Astrocyte of the cerebellum (primary cell): ENCODE measurements around the gene LMO7.

Source experiments
- DNase-seq: peaks from one replicate; pipeline ENCODE4 v3.0.0-alpha.2; 2011; ENCODE audit warnings: low read depth
- H3K4me3 ChIP-seq: 2 replicates; pipeline ENCODE4 v1.5.1; 2011; ENCODE audit warnings: mild to moderate bottlenecking, low read depth, low read length, moderate library complexity
- in situ Hi-C: cut with HindIII; loops from 2 replicates; pipeline ENCODE4 v1.10.0; 2017; ENCODE audit warnings: low sequenced_read_pairs
- TF ChIP-seq, protein P1 (sequence below): IDR thresholded peaks from 2 replicates; pipeline ENCODE4 v1.5.1; 2012; ENCODE audit warnings: low read length, low read depth, moderate library complexity, mild to moderate bottlenecking; ENCODE audit errors: missing control alignments

LMO7 gene

DNA sequence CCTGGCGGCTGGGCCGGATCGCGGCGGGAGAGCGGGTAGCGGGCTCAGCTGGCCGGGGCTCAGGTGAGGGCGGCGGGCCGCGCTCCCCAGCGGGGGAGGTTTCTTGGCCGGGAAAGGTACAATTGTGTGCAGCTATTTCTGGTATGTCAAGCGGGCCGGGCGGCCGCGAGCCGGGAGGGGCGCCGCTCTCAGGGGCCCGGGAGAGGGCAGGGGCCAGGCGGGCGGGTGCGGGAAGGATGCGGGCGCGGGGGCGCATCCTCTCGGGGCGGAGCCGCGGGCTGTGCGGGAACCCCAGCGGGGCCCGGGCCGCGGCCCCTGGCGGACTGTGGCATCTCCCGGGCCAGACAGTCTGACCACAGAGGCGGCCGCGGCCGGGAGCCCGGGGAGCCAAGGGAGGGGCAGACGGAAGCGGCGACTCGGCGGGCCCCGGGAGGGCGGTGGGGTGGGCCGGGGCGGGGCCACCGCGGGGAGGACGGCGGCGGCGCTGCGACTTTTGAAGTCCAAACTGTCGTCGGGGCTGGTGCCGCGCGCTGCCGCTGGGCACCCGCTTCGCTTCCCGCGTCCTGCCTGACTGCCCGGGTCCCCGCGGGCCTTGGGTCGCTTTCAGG lies at the start of gene LMO7:
Gene LMO7 (plus strand): TSS at position 503 of the 608 bp plus-strand sequence. CDS start 328 bp downstream, outside the sequence.
- peak within 1 kb of the TSS; percentile 91 for H3K4me3 ChIP-seq
- in situ Hi-C loops = no loop called here
- TF ChIP-seq, protein P1, sequence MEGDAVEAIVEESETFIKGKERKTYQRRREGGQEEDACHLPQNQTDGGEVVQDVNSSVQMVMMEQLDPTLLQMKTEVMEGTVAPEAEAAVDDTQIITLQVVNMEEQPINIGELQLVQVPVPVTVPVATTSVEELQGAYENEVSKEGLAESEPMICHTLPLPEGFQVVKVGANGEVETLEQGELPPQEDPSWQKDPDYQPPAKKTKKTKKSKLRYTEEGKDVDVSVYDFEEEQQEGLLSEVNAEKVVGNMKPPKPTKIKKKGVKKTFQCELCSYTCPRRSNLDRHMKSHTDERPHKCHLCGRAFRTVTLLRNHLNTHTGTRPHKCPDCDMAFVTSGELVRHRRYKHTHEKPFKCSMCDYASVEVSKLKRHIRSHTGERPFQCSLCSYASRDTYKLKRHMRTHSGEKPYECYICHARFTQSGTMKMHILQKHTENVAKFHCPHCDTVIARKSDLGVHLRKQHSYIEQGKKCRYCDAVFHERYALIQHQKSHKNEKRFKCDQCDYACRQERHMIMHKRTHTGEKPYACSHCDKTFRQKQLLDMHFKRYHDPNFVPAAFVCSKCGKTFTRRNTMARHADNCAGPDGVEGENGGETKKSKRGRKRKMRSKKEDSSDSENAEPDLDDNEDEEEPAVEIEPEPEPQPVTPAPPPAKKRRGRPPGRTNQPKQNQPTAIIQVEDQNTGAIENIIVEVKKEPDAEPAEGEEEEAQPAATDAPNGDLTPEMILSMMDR = no peak
- DNase-seq = no peak

GRCh38 chr13:75587679-75588078 lies 48.5 kb upstream of the LMO7 start:
- TF ChIP-seq, protein P1 = no peak
- in situ Hi-C loops = no loop called here
- DNase-seq = no peak
- H3K4me3 ChIP-seq = no peak overlapping the region

GRCh38 chr13:75596657-75597182 lies 39.4 kb upstream of the LMO7 start:
- TF ChIP-seq, protein P1 = no peak
- in situ Hi-C loops = no loop called here
- DNase-seq = no peak
- no peak overlapping the region for H3K4me3 ChIP-seq

- in situ Hi-C loops = no loop called here
- TF ChIP-seq, protein P1 = no peak
- no peak overlapping the region for H3K4me3 ChIP-seq
- DNase-seq = no peak
These were observed 35.8 kb upstream of the LMO7 start for GRCh38 chr13:75600371-75600770.

DNA sequence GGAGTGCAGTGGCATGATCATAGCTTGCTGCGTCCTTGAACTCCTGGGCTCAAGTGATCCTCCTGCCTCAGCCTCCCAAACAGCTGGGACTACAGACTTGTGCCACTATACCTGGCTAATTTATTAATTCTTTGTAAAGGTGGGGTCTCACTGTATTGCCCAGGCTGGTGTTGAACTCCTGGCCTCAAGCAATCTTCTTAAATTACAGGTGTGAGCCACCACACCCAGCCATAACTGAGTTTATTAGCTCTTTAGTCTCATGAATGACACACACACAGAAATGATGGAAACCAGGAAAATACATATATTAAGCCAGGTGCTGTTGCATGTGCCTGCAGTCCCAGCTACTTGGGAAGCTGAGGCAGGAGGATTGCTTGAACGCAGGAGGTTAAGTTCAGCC lies 33.1 kb upstream of the LMO7 start:
- no peak overlapping the region for H3K4me3 ChIP-seq
- no peak for DNase-seq
- in situ Hi-C loops = no loop called here
- TF ChIP-seq, protein P1 = no peak

DNA sequence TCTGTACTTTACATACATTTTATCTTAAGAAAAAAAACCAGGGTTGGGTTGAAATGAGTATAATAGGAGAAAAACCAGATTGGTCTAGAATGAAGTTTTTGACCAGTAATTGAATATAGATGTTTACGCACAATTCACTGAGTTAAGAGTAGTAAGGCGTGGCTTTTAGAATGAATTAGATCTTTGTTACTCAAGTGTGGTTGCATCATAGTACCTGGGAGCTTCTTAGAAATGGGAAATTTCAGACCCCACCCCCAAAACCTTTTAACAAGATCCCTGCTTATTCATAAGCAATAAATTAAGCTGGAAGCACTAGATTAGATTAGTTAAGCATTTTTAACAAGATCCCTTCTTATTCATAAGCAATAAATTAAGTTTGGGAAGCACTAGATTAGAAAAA lies 28.7 kb upstream of the LMO7 start:
- no peak for DNase-seq
- in situ Hi-C loops = no loop called here
- TF ChIP-seq, protein P1 = no peak
- no peak overlapping the region for H3K4me3 ChIP-seq
